Right renal pelvis (tissue), 4 donors: ENCODE results near the gene RNF175. TPM values are rescaled to one million over a fixed set of nuclear protein-coding genes. Genes with fewer than 3 reads are reported as not detected.
"Not testable (repeated sequence)": the region's sequence is repeated elsewhere in the genome, so short reads cannot be mapped to it uniquely, and the experiment has no call there.

Experiments used
- DNase-seq, 4 donors: peaks; one replicate each; pipeline ENCODE4 v3.0.0-alpha.2; 2013; ENCODE audit warnings: low read depth in 4 of 4, low spot score in 3 of 4, missing footprints in 1 of 4
- polyA plus RNA-seq, 4 donors: library from polyadenylated mRNA; unstranded; fragments of 120-200 nt; gene quantifications; one replicate each; pipeline ENCODE4 v1.2.1, GENCODE V29; 2013; ENCODE audit not compliant: insufficient read length in 4 of 4

Gene RNF175
- polyA plus RNA-seq, 4 donors, result 3.9 to 5.7 (median 4.9) TPM

- no peak for DNase-seq
These were observed 74.9 kb downstream of the RNF175 start for GRCh38 chr4:153684971-153685371.

GRCh38 chr4:153684182-153684970, 75.4 kb downstream of the RNF175 start, which contains the start of gene TLR2:
TSS of gene TLR2 (plus strand) at chr4:153684280. CDS start at chr4:153702908, 18,628 bp downstream.
- peak in 2 of 4 donors; percentile 3 to 37 for DNase-seq

- DNase-seq, result no peak
These were observed 76.1 kb downstream of the RNF175 start for GRCh38 chr4:153683763-153684181.

GRCh38 chr4:153679486-153679885, 80.3 kb downstream of the RNF175 start:
- no peak for DNase-seq

- DNase-seq, result no peak
These were observed 82.8 kb downstream of the RNF175 start for GRCh38 chr4:153676984-153677383.

- DNase-seq, result no peak
These were observed 83.3 kb downstream of the RNF175 start for GRCh38 chr4:153676486-153676885.

- DNase-seq, result no peak
These were observed 90.0 kb downstream of the RNF175 start for GRCh38 chr4:153669838-153670237.

- no peak for DNase-seq
These were observed 91.2 kb downstream of the RNF175 start for GRCh38 chr4:153668647-153669046.

GRCh38 chr4:153666505-153666904, 93.3 kb downstream of the RNF175 start:
- not testable (repeated sequence) for DNase-seq

- no peak for DNase-seq
These were observed 96.2 kb downstream of the RNF175 start for GRCh38 chr4:153663667-153664066.

GRCh38 chr4:153661908-153662307, 97.9 kb downstream of the RNF175 start:
- DNase-seq, result no peak

GRCh38 chr4:153661215-153661822, 98.5 kb downstream of the RNF175 start:
- DNase-seq, result no peak

Other genes with a start within 250 kb of the RNF175 start
- gene TLR2, start 75.7 kb downstream of the RNF175 start, polyA plus RNA-seq, result 1 to 10 TPM; 5.2 to 6.4 (median 5.9) TPM
- 10 to 100 TPM; 16.6 to 39.2 (median 21.3) TPM for gene SFRP2, start 29.1 kb upstream of the RNF175 start, polyA plus RNA-seq